Stimulated activated memory B cell treated with anti-CD40 and anti-IgM and Interleukin-4, amounts not matched to agents 10 μg/mL and 1 μg/mL and 100 μg/mL, for 72 hours (primary cell): Measurements from ENCODE around the gene RBMX.
"Not testable (repeated sequence)": the region's sequence is repeated elsewhere in the genome, so short reads cannot be mapped to it uniquely, and the experiment has no call there.

Source experiments
- ATAC-seq: fragments of 150-1000 bp; cut with Tn5 transposase; 2 replicates; pipeline ENCODE4 v1.10.0; 2021
- H3K27ac Mint-ChIP-seq: one replicate; pipeline ENCODE4 v1.8.0; 2022; ENCODE audit warnings: mild to moderate bottlenecking, mixed read lengths
- H3K27me3 Mint-ChIP-seq: one replicate; pipeline ENCODE4 v1.8.0; 2022; ENCODE audit warnings: mixed read lengths
- H3K36me3 Mint-ChIP-seq: one replicate; pipeline ENCODE4 v1.8.0; 2022; ENCODE audit warnings: mixed read lengths
- H3K4me1 Mint-ChIP-seq: one replicate; pipeline ENCODE4 v1.8.0; 2022; ENCODE audit warnings: mixed read lengths
- H3K4me3 Mint-ChIP-seq: one replicate; pipeline ENCODE4 v1.8.0; 2022; ENCODE audit warnings: mild to moderate bottlenecking, moderate library complexity, mixed read lengths
- H3K9me3 Mint-ChIP-seq: one replicate; pipeline ENCODE4 v1.8.0; 2022; ENCODE audit warnings: mixed read lengths

The RBMX gene

DNA sequence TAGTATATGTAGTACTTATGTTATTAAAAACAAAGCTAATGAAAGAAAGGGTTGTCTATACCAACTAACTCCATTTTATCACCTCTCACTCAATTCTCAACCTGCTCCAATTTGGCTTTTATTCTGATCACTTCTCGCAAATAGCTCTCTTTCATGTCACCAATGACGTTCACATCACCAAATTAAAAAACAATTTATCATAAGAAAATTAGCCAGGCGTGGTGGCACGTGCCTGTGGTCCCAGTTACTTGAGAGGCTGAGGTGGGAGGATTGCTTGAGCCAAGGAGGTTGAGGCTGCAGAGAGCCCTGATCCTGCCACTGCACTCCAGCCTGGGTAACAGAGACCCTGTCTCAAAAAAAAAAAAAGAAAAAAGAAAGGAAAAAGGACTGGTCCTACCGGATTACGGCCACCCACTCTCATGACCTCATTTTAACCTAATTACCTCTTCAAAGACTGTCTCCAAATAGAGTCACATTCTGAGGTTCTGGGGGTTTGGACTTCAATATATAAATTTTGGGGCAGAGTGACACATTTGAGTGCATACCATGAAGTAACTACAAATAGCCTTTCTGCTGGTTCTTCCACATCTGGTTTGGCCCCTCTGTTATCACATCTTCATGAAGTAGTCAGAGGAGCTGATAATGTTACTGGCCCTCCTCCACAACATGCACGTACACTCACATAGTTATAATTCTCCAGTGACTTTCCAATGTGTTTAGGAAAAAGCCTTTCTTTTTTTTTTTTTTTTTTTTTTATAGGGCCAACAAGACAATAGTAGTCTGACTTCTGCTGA is 15.8 kb upstream of the RBMX start:
- Mint-ChIP-seq H3K4me3 (no peak overlapping the region), H3K27ac (no peak overlapping the region), H3K9me3 (no peaks in the 10 kb centered on the region), H3K4me1 (no peaks in the 10 kb centered on the region), H3K27me3 (no peaks in the 10 kb centered on the region), H3K36me3 (no peaks in the 10 kb centered on the region)
- no peak for ATAC-seq

DNA sequence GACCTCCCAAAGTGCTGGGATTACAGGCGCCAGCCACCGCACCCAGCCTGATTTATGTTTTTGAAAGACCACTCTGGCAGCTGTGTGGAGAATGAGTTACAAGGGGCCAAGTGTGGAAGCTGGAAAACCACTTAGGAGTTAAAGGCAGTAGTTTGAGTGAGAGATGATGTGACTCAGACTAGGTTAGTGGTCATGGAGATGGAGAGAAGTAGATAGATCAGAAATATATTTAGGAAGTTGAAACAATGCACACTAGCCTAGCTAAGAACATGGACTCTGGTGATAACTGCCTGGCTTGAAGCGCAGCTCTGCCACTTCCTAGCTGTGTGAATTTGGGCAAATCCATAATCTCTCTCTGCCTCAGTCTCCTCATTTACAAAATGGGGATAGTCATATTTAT is 11.9 kb upstream of the RBMX start:
- no peak overlapping the region for H3K4me3 Mint-ChIP-seq
- no peaks in the 10 kb centered on the region for H3K9me3 Mint-ChIP-seq
- H3K36me3 Mint-ChIP-seq = no peaks in the 10 kb centered on the region
- no peak for ATAC-seq
- H3K27ac Mint-ChIP-seq = no peak overlapping the region
- H3K4me1 Mint-ChIP-seq = peaks cover 6% of the 10 kb centered on the region
- no peaks in the 10 kb centered on the region for H3K27me3 Mint-ChIP-seq

DNA sequence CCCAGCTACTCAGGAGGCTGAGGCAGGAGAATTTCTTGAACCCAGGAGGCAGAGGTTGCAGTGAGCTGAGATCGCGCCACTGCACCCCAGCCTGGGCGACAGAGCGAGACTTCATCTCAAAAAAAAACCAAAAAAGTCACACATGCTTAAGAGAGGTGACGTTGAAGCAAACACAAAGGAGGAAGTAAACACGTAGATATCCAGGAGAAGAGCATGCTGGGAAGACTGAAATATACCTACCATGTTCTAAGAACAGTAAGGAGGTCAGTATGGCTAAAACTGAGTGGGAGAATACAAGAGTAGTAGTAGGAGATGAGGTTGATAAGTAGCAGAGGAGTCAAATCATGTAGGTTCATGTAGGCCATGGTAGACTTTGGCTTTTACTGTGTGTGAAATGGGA is 10.1 kb upstream of the RBMX start:
- H3K36me3 Mint-ChIP-seq, H3K4me1 Mint-ChIP-seq, H3K27me3 Mint-ChIP-seq, H3K9me3 Mint-ChIP-seq, ATAC-seq, H3K4me3 Mint-ChIP-seq, H3K27ac Mint-ChIP-seq: not testable (repeated sequence)

DNA sequence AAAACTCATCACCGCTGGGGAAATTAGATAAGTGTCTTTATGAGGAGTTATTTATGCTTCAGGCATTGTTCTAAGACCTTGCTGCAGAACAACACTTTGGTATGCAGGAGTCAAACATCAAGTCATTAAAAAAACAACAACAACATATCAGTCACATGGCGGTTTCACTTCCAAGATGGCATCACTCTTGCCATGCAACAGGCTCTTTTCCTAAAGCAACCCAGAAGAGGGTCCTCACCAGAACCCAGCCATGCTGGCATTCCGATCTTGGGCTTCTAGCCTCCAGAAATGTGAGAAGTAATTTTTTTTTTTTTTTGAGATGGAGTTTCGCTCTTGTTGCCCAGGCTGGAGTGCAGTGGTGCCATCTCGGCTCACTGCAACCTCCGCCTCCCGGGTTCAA is 8.7 kb upstream of the RBMX start:
- no peak for ATAC-seq
- H3K27me3 Mint-ChIP-seq = no peaks in the 10 kb centered on the region

DNA sequence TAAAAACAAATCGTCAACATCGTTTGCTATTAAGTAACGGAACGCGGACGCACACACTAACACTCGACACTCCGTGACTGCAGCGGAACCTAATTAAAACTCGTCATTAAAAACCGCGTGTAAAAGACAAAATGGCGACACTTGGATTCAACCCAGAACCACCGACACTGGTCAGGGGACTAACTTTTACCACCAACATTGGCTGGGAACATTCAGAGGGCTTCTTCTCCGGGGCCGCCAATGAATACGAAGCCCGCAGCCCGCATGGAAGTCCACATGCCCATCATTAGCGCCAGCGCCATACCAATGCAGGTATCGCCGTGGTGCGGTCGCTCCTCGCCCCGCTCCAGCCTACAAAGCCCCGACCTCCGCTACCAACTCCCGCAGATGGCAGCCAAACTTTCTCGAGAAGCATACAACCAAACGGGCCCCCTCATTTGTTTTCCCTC is 498 bp downstream of the RBMX start:
- Mint-ChIP-seq H3K36me3 (peaks cover 17% of the 10 kb centered on the region), H3K27ac (peak overlapping the region; percentile 99), H3K27me3 (no peaks in the 10 kb centered on the region), H3K4me3 (peak overlapping the region; percentile 94), H3K4me1 (no peaks in the 10 kb centered on the region), H3K9me3 (no peaks in the 10 kb centered on the region)
- peak; percentile 60 for ATAC-seq

More for the DNA sequence above, 8.7 kb upstream of the RBMX start:
- Mint-ChIP-seq H3K9me3 (no peaks in the 10 kb centered on the region), H3K36me3 (no peaks in the 10 kb centered on the region), H3K4me1 (peaks cover 6% of the 10 kb centered on the region), H3K27ac (no peak overlapping the region), H3K4me3 (no peak overlapping the region)

DNA sequence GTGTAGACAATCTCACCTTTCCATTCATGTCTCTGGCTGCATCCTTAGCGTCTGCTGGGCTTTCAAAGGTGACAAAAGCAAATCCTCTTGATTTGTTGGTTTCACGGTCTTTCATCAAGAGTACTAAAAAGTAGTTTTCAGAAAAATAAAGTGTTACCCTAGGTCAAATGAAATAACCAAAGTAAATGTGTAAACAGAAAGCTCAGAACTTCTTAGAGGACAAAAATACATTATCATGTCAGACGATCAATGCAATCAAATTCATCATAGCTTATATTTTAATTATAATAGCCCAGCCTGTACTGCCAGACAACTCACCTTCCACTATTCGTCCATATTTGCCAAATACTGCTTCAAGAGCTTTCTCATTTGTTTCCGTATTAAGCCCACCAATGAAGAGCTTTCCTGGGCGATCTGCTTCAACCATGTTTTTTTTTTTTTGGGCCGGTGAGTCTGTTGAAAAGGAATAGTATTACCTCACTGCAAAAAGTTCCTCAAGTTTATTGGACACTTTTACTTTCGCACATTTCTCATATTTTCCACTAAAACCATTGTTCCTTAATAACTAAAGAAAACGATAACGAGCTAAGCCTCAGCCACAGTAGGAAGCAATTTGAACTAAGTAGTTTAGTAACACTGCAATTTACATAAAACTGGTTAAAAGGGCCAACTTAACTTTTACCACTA is 1.4 kb downstream of the RBMX start:
- H3K4me1 Mint-ChIP-seq = no peaks in the 10 kb centered on the region
- peak overlapping the region; percentile 94 for H3K4me3 Mint-ChIP-seq
- no peak for ATAC-seq
- H3K27ac Mint-ChIP-seq = peak overlapping the region; percentile 99
- H3K36me3 Mint-ChIP-seq = peaks cover 26% of the 10 kb centered on the region
- no peaks in the 10 kb centered on the region for H3K27me3 Mint-ChIP-seq
- H3K9me3 Mint-ChIP-seq = no peaks in the 10 kb centered on the region

DNA sequence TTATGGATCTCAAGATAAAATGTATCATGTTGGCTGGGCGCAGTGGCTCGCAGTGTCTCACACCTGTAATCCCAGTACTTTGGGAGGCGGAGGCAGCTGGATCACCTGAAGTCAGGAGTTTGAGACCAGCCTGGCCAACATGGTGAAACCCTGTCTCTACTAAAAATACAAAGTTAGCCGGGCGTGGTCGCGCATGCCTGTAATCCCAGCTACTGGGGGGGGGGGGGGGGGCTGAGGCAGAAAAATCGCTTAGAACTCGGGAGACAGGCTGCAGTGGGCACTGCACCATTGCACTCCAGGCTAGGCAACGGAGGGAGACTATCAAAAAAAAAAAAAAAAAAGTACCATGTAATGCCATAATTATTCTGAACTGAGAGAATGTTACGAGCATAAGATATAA is 2.1 kb downstream of the RBMX start:
- Mint-ChIP-seq H3K9me3 (no peaks in the 10 kb centered on the region), H3K36me3 (peaks cover 29% of the 10 kb centered on the region), H3K27me3 (no peaks in the 10 kb centered on the region), H3K27ac (no peak overlapping the region), H3K4me3 (peak overlapping the region; percentile 94), H3K4me1 (no peaks in the 10 kb centered on the region)
- ATAC-seq = no peak

DNA sequence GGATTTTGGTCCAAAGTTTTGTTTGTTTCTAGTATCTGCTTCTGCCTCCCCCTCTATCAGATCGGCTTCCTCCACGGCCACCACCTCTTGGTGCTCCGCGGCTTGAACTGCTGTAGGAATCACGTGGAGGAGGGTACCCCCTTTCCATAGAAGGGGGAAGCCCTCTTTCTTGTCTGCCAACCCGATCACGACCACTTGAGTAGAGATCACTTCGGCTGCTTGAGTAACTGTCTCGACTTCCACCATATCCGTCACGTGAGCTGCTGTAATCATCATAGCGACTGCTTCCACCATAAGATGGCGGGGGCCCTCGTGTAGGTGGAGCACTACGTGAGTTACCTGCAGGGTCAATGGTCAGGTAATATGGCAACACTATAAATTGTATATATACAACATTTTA is 6.4 kb downstream of the RBMX start:
- H3K27ac Mint-ChIP-seq, ATAC-seq, H3K27me3 Mint-ChIP-seq, H3K4me1 Mint-ChIP-seq, H3K9me3 Mint-ChIP-seq, H3K4me3 Mint-ChIP-seq: not testable (repeated sequence)
- H3K36me3 Mint-ChIP-seq = peaks cover 36% of the 10 kb centered on the region

DNA sequence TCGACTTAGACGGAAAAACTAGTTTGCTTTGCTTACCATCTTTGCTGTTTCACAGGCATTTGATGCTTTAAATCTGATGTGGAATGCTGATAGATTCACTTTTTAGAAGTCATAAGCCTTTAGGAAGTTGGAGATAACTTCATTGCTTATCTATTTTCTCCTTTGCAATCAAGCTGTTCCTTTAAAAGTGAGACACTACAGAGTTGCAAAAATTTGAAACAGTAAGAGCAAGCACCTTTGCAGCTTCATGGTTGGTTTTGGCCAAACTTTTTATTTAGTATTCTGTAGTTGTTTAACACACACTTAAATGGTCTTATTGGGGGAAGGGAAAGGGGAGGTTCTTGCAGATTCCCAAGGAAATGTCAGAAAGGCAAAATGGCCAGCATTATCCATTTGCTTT is 7.3 kb downstream of the RBMX start:
- H3K9me3 Mint-ChIP-seq, ATAC-seq, H3K27me3 Mint-ChIP-seq, H3K4me3 Mint-ChIP-seq, H3K27ac Mint-ChIP-seq, H3K4me1 Mint-ChIP-seq: not testable (repeated sequence)
- peaks cover 33% of the 10 kb centered on the region for H3K36me3 Mint-ChIP-seq

DNA sequence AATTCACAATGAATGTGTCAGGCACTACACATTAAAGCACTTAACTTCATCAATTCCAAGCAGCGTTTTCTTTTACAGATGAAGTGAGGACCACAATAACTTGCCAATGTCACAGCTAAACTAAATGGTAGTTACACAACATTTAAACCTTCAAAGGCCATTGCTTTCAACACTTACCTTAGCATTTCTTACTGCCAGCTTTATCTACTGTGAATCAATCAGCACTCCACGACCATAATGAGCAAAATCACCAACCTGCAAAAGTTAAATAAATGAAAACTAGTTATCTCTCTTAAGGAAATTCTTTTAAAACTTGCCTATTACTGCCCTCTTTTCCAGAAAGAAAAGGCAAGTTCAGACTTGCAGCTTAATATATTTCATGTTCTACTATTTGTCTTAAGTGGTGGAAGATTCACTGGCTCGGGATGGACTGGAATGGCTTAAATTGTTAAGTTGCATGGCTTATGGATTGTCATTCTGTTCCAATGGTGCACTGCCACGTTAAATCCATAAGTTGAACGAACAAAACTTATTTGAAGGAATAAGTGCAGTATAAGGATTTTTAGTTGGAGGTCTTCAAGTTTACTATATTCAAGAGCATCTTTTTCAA is 8.3 kb downstream of the RBMX start:
- Mint-ChIP-seq H3K36me3 (peaks cover 33% of the 10 kb centered on the region), H3K4me3 (no peak overlapping the region), H3K27ac (no peak overlapping the region), H3K4me1 (peaks cover 7% of the 10 kb centered on the region), H3K27me3 (no peaks in the 10 kb centered on the region), H3K9me3 (no peaks in the 10 kb centered on the region)
- ATAC-seq = no peak

DNA sequence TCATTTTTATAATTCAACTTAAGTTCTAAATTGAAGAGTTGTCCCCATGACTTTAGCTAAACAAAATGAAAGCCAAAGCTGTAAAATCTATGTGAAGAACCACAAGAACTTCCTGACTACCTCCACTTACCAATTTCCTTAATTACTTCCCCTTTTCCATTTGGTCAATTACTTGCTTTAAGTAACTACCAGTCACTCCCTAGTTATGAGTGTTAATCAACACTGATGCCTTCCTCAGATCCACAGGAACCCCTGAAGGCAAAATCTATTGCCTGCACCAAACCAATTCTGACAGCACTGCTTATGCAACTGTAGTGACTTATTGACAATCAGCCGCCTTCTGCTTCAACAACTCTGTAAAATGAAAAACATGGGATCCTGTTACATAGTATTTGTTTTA is 10.5 kb downstream of the RBMX start:
- Mint-ChIP-seq H3K4me3 (no peak overlapping the region), H3K27ac (no peak overlapping the region), H3K27me3 (no peaks in the 10 kb centered on the region), H3K9me3 (no peaks in the 10 kb centered on the region), H3K4me1 (peaks cover 12% of the 10 kb centered on the region), H3K36me3 (peaks cover 33% of the 10 kb centered on the region)
- ATAC-seq = no peak

DNA sequence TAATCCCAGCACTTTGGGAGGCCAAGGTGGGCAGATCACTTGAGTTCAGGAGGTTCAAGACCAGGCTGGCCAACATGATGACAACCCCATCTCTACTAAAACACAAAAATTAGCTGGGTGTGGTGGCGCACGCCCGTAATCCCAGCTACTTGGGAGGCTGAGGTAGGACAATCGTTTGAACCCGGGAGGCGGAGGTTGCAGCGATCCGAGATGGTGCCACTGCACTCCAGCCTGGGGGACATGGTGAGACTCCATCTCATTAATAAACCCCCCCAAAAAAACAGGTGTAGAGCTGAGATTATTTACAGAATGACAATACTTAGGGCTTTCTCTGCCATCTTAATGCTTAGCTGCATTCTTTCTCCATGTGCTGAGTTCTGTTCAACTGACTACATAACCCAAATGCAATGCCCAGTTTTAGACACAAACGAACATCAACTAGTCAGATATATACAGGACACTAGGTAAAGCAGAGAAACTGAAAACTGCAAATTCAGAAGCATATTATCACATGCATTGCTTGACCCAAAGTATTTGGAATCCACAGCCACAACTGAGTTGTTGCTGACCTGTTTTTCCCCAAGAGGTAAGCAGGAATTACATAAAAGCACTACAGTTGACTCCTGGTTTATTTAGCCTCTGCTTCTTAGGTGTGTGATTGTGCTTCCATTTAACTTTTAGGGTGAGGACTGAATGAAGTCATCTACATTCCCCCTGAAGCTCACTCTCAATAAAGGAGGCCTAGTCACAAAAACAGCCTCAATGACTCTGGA is 12.1 kb downstream of the RBMX start:
- no peaks in the 10 kb centered on the region for H3K9me3 Mint-ChIP-seq
- no peak overlapping the region for H3K27ac Mint-ChIP-seq
- H3K36me3 Mint-ChIP-seq = peaks cover 21% of the 10 kb centered on the region
- no peak for ATAC-seq
- H3K4me3 Mint-ChIP-seq = no peak overlapping the region
- no peaks in the 10 kb centered on the region for H3K27me3 Mint-ChIP-seq
- peaks cover 12% of the 10 kb centered on the region for H3K4me1 Mint-ChIP-seq

DNA sequence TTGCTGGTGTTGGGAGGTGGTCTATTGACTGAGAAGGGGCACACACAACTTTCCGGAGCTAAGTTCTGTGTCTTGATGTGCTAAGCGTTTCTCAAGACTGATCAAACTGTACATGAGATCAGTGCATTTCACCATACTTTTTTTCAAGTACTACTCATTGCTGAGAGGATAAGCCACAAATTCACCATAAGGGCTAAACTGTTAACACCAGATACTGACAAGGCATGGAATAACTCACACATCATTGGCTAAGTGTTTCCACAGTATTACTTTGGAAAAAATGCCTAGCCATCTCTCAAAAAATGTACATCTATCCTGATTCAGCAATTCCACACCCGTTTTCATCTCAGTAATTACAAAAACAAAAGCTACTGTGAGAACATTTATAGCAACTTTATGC is 13.0 kb downstream of the RBMX start:
- Mint-ChIP-seq H3K4me3 (no peak overlapping the region), H3K36me3 (peaks cover 21% of the 10 kb centered on the region), H3K27ac (no peak overlapping the region), H3K9me3 (no peaks in the 10 kb centered on the region), H3K4me1 (peaks cover 12% of the 10 kb centered on the region), H3K27me3 (no peaks in the 10 kb centered on the region)
- ATAC-seq = no peak

DNA sequence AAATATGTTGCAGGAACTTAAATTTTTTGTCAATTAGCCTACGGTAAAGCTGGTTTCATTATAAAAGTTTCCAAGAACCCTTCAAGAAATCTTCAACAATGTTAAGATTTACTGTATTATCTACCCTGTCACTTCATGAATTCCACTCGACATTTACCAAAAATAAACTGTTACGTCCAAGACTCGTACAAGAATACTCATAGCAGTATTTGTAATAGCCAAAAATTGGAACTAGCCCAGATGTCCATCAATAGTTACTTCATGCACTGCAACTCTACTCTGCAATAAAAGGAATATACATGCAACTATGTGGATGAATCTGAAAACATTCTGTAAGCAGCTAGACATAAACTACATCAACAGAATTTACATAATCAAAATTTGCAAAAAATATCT is 13.4 kb downstream of the RBMX start:
- no peaks in the 10 kb centered on the region for H3K27me3 Mint-ChIP-seq
- ATAC-seq = no peak
- H3K9me3 Mint-ChIP-seq = no peaks in the 10 kb centered on the region
- H3K27ac Mint-ChIP-seq = no peak overlapping the region
- H3K4me3 Mint-ChIP-seq = no peak overlapping the region
- peaks cover 19% of the 10 kb centered on the region for H3K36me3 Mint-ChIP-seq
- H3K4me1 Mint-ChIP-seq = peaks cover 13% of the 10 kb centered on the region

DNA sequence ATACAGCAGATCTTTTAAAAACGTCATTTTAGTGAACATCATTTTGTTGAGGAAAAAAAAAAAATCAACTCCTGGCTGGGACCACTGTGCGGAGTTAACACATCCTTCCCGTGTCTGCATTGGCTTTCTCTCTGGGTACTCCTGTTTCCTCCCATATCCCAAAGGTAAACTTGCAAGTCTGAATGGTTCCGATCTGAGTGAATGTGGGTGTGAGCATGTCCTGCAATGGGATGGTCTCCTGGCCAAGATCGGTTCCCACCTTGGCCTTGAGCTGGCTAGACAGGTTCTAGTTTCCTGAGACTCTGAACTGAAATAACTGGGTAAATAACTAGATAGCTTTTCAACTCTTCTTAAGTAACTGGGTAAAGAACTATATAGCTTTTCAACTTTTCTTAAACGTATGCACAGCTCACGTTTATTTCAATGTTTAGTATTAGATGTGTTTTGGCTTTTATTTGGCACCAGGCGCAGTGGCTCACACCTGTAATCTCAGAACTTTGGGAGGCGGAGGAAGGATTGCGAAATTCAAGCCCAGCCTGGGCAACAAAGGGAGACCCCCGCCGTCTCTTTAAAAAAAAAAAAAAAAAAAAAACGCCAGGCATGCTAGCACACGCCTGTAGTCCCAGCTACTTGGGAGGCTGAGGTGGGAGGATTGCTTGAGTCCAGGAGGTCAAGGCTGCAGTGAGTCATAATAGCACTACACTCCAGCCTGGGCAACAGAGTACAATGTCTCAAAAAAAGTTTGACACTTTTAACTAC is 14.0 kb downstream of the RBMX start:
- Mint-ChIP-seq H3K9me3 (no peaks in the 10 kb centered on the region), H3K27me3 (no peaks in the 10 kb centered on the region), H3K36me3 (peaks cover 20% of the 10 kb centered on the region), H3K27ac (no peak overlapping the region), H3K4me1 (peaks cover 19% of the 10 kb centered on the region), H3K4me3 (no peak overlapping the region)
- ATAC-seq = no peak
